IMR-90 (cell line): ENCODE results near the gene CHMP5. TPM values are rescaled to one million over a fixed set of nuclear protein-coding genes. Genes with fewer than 3 reads are reported as not detected.

ENCODE experiments used
- ATAC-seq: fragments of 200-7000 bp; cut with Tn5 transposase; 2 replicates; pipeline ENCODE4 v1.9.1; 2020; ENCODE audit warnings: low read depth, mild to moderate bottlenecking, moderate library complexity
- BruUV-seq: library from RNA; stranded (reverse); fragments of 400-500 nt; replicated peaks from 2 replicates; lab custom pipeline; 2021; lab: Mats Ljungman, UMichigan
- CTCF ChIA-PET: fragments of 300-600 bp; formaldehyde crosslinking; extraction: SDS; loops from one replicate; lab custom pipeline; 2021; ENCODE audit warnings: antibody characterized with exemption; lab: Yijun Ruan, JAX
- POLR2A ChIA-PET: fragments of 300-600 bp; sonication (Branson Sonifier 250); formaldehyde crosslinking; loops from one replicate; lab custom pipeline; 2022; ENCODE audit warnings: antibody characterized with exemption; ENCODE audit not compliant: unreplicated experiment; lab: Charles Lee
- DNase-seq: peaks from one replicate; pipeline ENCODE4 v3.0.0; 2013
- H2AFZ ChIP-seq: replicated peaks from 2 replicates; pipeline ENCODE3; 2013; ENCODE audit warnings: low read length, mild to moderate bottlenecking; ENCODE audit not compliant: poor library complexity
- H2AK5ac ChIP-seq: 2 replicates; pipeline ENCODE4 v1.6.1; 2013; ENCODE audit warnings: low read depth, low read length, inconsistent platforms
- H2AK9ac ChIP-seq: replicated peaks from 2 replicates; pipeline ENCODE3; 2013; ENCODE audit warnings: mild to moderate bottlenecking, low read depth, low read length, moderate library complexity; ENCODE audit not compliant: poor library complexity
- H2BK120ac ChIP-seq: 2 replicates; pipeline ENCODE4 v1.6.1; 2013; ENCODE audit warnings: low read depth, low read length, inconsistent platforms
- H2BK15ac ChIP-seq: 3 replicates; pipeline ENCODE4 v1.6.1; 2013; ENCODE audit warnings: low read depth, low read length, inconsistent platforms
- H2BK20ac ChIP-seq: 2 replicates; pipeline ENCODE4 v1.6.1; 2013; ENCODE audit warnings: low read depth, mild to moderate bottlenecking, inconsistent platforms, low read length, moderate library complexity
- H2BK5ac ChIP-seq: 2 replicates; pipeline ENCODE4 v1.6.1; 2013; ENCODE audit warnings: mild to moderate bottlenecking, low read depth, low read length, inconsistent platforms; ENCODE audit not compliant: poor library complexity, severe bottlenecking
- H3K14ac ChIP-seq: replicated peaks from 2 replicates; pipeline ENCODE4 v1.6.1; 2013; ENCODE audit warnings: low read depth, low read length, inconsistent platforms
- H3K18ac ChIP-seq: 2 replicates; pipeline ENCODE4 v1.6.1; 2013; ENCODE audit warnings: low read depth, low read length, control low read depth
- H3K23ac ChIP-seq: 2 replicates; pipeline ENCODE4 v1.6.1; 2013; ENCODE audit warnings: low read depth, low read length, inconsistent platforms
- H3K27ac ChIP-seq: 2 replicates; pipeline ENCODE4 v1.5.1; 2013; ENCODE audit warnings: mild to moderate bottlenecking, control low read depth, low read length; ENCODE audit not compliant: insufficient read depth
- H3K27me3 ChIP-seq: 2 replicates; pipeline ENCODE4 v1.6.1; 2013; ENCODE audit warnings: low read length; ENCODE audit not compliant: control insufficient read depth, insufficient read depth
- H3K36me3 ChIP-seq: 2 replicates; pipeline ENCODE4 v1.6.1; 2013; ENCODE audit warnings: low read length, mixed read lengths; ENCODE audit not compliant: control insufficient read depth, insufficient read depth
- H3K4ac ChIP-seq: 2 replicates; pipeline ENCODE4 v1.6.1; 2013; ENCODE audit warnings: low read depth, low read length, inconsistent platforms
- H3K4me1 ChIP-seq: 2 replicates; pipeline ENCODE4 v1.6.1; 2013; ENCODE audit warnings: low read length, mixed read lengths; ENCODE audit not compliant: control insufficient read depth, insufficient read depth
- H3K4me2 ChIP-seq: 2 replicates; pipeline ENCODE4 v1.6.1; 2013; ENCODE audit warnings: low read depth, mild to moderate bottlenecking, control low read depth, low read length, moderate library complexity
- H3K4me3 ChIP-seq: 2 replicates; pipeline ENCODE4 v1.5.1; 2013; ENCODE audit warnings: low read depth, mild to moderate bottlenecking, control low read depth, low read length, moderate library complexity; ENCODE audit not compliant: insufficient read depth
- H3K56ac ChIP-seq: 2 replicates; pipeline ENCODE4 v1.6.1; 2013; ENCODE audit warnings: low read length, inconsistent platforms; ENCODE audit not compliant: insufficient read depth; ENCODE audit errors: extremely low read depth
- H3K79me1 ChIP-seq, 2 experiments: 2 replicates each; pipeline ENCODE4 v1.6.1; 2013; ENCODE audit warnings: low read length in 2 of 2, inconsistent platforms in 1 of 2, low read depth in 1 of 2
- H3K9ac ChIP-seq: 2 replicates; pipeline ENCODE4 v1.6.1; 2013; ENCODE audit warnings: low read depth, low read length, control low read depth
- H3K9me1 ChIP-seq: 2 replicates; pipeline ENCODE4 v1.6.1; 2013; ENCODE audit warnings: low read length, inconsistent platforms; ENCODE audit not compliant: insufficient read depth
- H3K9me3 ChIP-seq: 2 replicates; pipeline ENCODE4 v1.6.1; 2013; ENCODE audit warnings: low read length; ENCODE audit not compliant: control insufficient read depth, insufficient read depth
- H4K20me1 ChIP-seq: 2 replicates; pipeline ENCODE4 v1.6.1; 2013; ENCODE audit warnings: low read length, inconsistent platforms; ENCODE audit not compliant: insufficient read depth
- H4K5ac ChIP-seq: 2 replicates; pipeline ENCODE4 v1.6.1; 2013; ENCODE audit warnings: mild to moderate bottlenecking, low read depth, low read length, control low read depth
- H4K8ac ChIP-seq, 2 experiments: 2 replicates each; pipeline ENCODE4 v1.6.1; 2013; ENCODE audit warnings: low read depth in 2 of 2, low read length in 2 of 2, control low read depth in 1 of 2, inconsistent platforms in 1 of 2
- H4K91ac ChIP-seq: 2 replicates; pipeline ENCODE4 v1.6.1; 2013; ENCODE audit warnings: low read depth, low read length, inconsistent platforms; ENCODE audit not compliant: insufficient read depth
- BHLHE40 ChIP-seq: fragments of 150-350 bp; IDR thresholded peaks from 2 replicates; pipeline ENCODE4 v1.6.1; 2016; ENCODE audit warnings: mild to moderate bottlenecking, low read depth, low read length
- CEBPB ChIP-seq: IDR thresholded peaks from 2 replicates; pipeline ENCODE4 v1.6.1; 2012; ENCODE audit warnings: low read depth, low read length, improper control_type of control experiment
- CHD1 ChIP-seq: IDR thresholded peaks from 2 replicates; pipeline ENCODE4 v1.6.1; 2012; ENCODE audit warnings: low read depth, low read length, improper control_type of control experiment
- FOS ChIP-seq: fragments of 150-350 bp; IDR thresholded peaks from 2 replicates; pipeline ENCODE4 v1.6.1; 2016; ENCODE audit warnings: low read depth, low read length
- MAFK ChIP-seq: IDR thresholded peaks from 2 replicates; pipeline ENCODE4 v1.6.1; 2012; ENCODE audit warnings: low read depth, low read length, improper control_type of control experiment
- MAZ ChIP-seq: IDR thresholded peaks from 2 replicates; pipeline ENCODE4 v1.6.1; 2012; ENCODE audit warnings: low read depth, mild to moderate bottlenecking, low read length, improper control_type of control experiment, moderate library complexity, borderline replicate concordance
- MXI1 ChIP-seq: IDR thresholded peaks from 2 replicates; pipeline ENCODE4 v1.6.1; 2012; ENCODE audit warnings: low read depth, mild to moderate bottlenecking, low read length, moderate library complexity, borderline replicate concordance
- NFE2L2 ChIP-seq: fragments of 150-350 bp; IDR thresholded peaks from 2 replicates; pipeline ENCODE4 v1.6.1; 2016; ENCODE audit warnings: low read depth, mild to moderate bottlenecking, low read length
- POLR2A ChIP-seq: IDR thresholded peaks from 2 replicates; pipeline ENCODE4 v1.6.1; 2012; ENCODE audit warnings: mild to moderate bottlenecking, low read depth, low read length
- RAD21 ChIP-seq: IDR thresholded peaks from 2 replicates; pipeline ENCODE4 v1.6.1; 2012; ENCODE audit warnings: low read length, improper control_type of control experiment
- RCOR1 ChIP-seq: IDR thresholded peaks from 2 replicates; pipeline ENCODE4 v1.6.1; 2012; ENCODE audit warnings: mild to moderate bottlenecking, low read length, improper control_type of control experiment; ENCODE audit not compliant: insufficient replicate concordance
- RFX5 ChIP-seq: IDR thresholded peaks from 2 replicates; pipeline ENCODE4 v1.8.0; 2012; ENCODE audit warnings: low read depth, mild to moderate bottlenecking, low read length, moderate library complexity
- SMC3 ChIP-seq: fragments of 150-350 bp; IDR thresholded peaks from 2 replicates; pipeline ENCODE4 v1.6.1; 2016; ENCODE audit warnings: low read depth, mild to moderate bottlenecking, antibody characterized with exemption, low read length, moderate library complexity
- WGBS, 2 experiments: methylation state at CpG; one replicate each; pipeline versions ENCODE4 v1.1.5 to v1.1.7; 2013; ENCODE audit warnings: missing lambda C conversion rate in 2 of 2; ENCODE audit not compliant: insufficient read length in 1 of 2; ENCODE audit errors: extremely low coverage in 2 of 2; 5-methylcytosine and 5-hydroxymethylcytosine counted together
- dilution Hi-C: fragments of 300-500 bp; cut with HindIII; formaldehyde crosslinking; loops from one replicate; pipeline ENCODE4 v1.14.3; 2018; ENCODE audit warnings: low sequenced_read_pairs; ENCODE audit not compliant: unreplicated experiment
- in situ Hi-C: fragments of 300-500 bp; cut with MboI; formaldehyde crosslinking; loops from 3 replicates; pipeline ENCODE4 v1.14.3; 2019; ENCODE audit warnings: low sequenced_read_pairs, inconsistent platforms, mixed read lengths
- intact Hi-C: fragments of 100-400 bp; cut with micrococcal nuclease; formaldehyde crosslinking; loops from 2 replicates; pipeline ENCODE4 v1.10.0; 2022
- polyA plus RNA-seq, 3 experiments: library from polyadenylated mRNA; depleted of rRNA; stranded (reverse); fragments of >200 nt; gene quantifications; 2 replicates each; pipeline ENCODE4 v1.2.3, GENCODE V29; 2012; ENCODE audit warnings: low replicate concordance in 1 of 3
- total RNA-seq: library from RNA; depleted of rRNA; stranded (reverse); fragments of >200 nt; gene quantifications from 2 replicates; pipeline ENCODE4 v1.2.3, GENCODE V29; 2012
- TF ChIP-seq, protein P1 (sequence below): conservative IDR thresholded peaks from 2 replicates; pipeline ENCODE4 v1.5.1; 2012; ENCODE audit warnings: mild to moderate bottlenecking, low read depth, low read length, improper control_type of control experiment
- TF ChIP-seq, protein P2 (sequence below): fragments of 150-350 bp; IDR thresholded peaks from 2 replicates; pipeline ENCODE4 v1.6.1; 2017; ENCODE audit warnings: mild to moderate bottlenecking, antibody characterized with exemption, low read length, low read depth
- TF ChIP-seq, protein P3 (sequence below): fragments of 150-350 bp; IDR thresholded peaks from 2 replicates; pipeline ENCODE4 v1.6.1; 2016; ENCODE audit warnings: low read depth, mild to moderate bottlenecking, low read length, moderate library complexity, borderline replicate concordance

The CHMP5 gene
- total and polyA plus RNA-seq, 2 of the 4 experiments (the other 2 are of a cell fraction) = 70.6 to 80.8 TPM

DNA sequence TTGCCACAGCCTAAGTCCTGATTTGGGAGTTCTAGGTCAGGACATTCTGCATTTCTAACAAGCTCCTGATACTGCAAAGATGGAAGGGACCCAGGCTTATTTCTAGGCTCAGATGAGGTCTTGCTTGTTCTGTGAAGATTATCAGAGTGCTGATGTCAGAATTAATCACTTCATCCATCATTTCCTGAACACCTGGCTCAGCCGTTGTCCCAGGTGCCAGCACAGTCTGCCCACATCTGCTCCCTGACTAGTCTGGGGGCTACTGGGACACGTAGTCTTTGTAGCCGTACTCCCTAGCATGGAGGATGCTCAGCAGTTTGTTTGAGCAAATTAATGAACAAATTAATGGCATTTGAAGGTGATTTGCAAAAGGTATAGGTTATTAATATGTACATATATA lies 42.8 kb upstream of the CHMP5 start:
- no TSS peak for BruUV-seq
- ChIA-PET CTCF (no interaction called here), POLR2A (no interaction called here)
- dilution Hi-C loops = no loop called here
- Histone ChIP-seq H2BK20ac (no peak overlapping the region), H3K9me3 (no peaks in the 10 kb centered on the region), H2BK15ac (no peak overlapping the region), H3K4me3 (no peak overlapping the region), H3K36me3 (no peaks in the 10 kb centered on the region), H4K8ac (no peak overlapping the region), H3K9ac (no peak overlapping the region), H3K27me3 (peaks cover 5% of the 10 kb centered on the region), H4K91ac (no peak overlapping the region), H3K18ac (no peak overlapping the region), H2AK9ac (no peak overlapping the region), H2BK120ac (no peak overlapping the region), H2AFZ (no peak overlapping the region), H2BK5ac (no peak overlapping the region), H3K4me2 (no peak overlapping the region), H3K56ac (no peak overlapping the region), H3K9me1 (0 out of 2 replicates have a peak, but pooled peaks cover 3% of the 10 kb centered on the region), H4K20me1 (no peaks in the 10 kb centered on the region), H3K4ac (no peak overlapping the region; the same call in 1 of the 2 replicates), H4K5ac (no peak overlapping the region), H2AK5ac (no peak overlapping the region), H3K27ac (no peak overlapping the region), H3K23ac (no peak overlapping the region), H3K79me1 (no peaks in the 10 kb centered on the region), H3K14ac (no peak overlapping the region), H3K4me1 (peaks cover 7% of the 10 kb centered on the region)
- no peak for ATAC-seq
- in situ Hi-C loops = no loop called here
- intact Hi-C loops = loop anchor here (5.0 kb wide), 1 partner anchor 35 kb away; no protein-coding TSS in a partner anchor
- TF ChIP-seq, protein P1, sequence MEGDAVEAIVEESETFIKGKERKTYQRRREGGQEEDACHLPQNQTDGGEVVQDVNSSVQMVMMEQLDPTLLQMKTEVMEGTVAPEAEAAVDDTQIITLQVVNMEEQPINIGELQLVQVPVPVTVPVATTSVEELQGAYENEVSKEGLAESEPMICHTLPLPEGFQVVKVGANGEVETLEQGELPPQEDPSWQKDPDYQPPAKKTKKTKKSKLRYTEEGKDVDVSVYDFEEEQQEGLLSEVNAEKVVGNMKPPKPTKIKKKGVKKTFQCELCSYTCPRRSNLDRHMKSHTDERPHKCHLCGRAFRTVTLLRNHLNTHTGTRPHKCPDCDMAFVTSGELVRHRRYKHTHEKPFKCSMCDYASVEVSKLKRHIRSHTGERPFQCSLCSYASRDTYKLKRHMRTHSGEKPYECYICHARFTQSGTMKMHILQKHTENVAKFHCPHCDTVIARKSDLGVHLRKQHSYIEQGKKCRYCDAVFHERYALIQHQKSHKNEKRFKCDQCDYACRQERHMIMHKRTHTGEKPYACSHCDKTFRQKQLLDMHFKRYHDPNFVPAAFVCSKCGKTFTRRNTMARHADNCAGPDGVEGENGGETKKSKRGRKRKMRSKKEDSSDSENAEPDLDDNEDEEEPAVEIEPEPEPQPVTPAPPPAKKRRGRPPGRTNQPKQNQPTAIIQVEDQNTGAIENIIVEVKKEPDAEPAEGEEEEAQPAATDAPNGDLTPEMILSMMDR = no peak
- TF ChIP-seq, protein P2, sequence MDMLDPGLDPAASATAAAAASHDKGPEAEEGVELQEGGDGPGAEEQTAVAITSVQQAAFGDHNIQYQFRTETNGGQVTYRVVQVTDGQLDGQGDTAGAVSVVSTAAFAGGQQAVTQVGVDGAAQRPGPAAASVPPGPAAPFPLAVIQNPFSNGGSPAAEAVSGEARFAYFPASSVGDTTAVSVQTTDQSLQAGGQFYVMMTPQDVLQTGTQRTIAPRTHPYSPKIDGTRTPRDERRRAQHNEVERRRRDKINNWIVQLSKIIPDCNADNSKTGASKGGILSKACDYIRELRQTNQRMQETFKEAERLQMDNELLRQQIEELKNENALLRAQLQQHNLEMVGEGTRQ = no peak
- TF ChIP-seq MAZ (no peak), RFX5 (no peak), POLR2A (no peak), BHLHE40 (no peak), MXI1 (no peak), SMC3 (no peak), RAD21 (no peak), FOS (no peak), CEBPB (no peak), CHD1 (no peak), MAFK (no peak), RCOR1 (no peak), NFE2L2 (no peak)
- TF ChIP-seq, protein P3, sequence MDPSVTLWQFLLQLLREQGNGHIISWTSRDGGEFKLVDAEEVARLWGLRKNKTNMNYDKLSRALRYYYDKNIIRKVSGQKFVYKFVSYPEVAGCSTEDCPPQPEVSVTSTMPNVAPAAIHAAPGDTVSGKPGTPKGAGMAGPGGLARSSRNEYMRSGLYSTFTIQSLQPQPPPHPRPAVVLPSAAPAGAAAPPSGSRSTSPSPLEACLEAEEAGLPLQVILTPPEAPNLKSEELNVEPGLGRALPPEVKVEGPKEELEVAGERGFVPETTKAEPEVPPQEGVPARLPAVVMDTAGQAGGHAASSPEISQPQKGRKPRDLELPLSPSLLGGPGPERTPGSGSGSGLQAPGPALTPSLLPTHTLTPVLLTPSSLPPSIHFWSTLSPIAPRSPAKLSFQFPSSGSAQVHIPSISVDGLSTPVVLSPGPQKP = no peak
- DNase-seq = no peak
- WGBS, 2 experiments = 50% methylated on average over 1 of the region's 3 CpGs; no CpG with 5 or more reads in 1 of the 2 experiments
